Right cardiac atrium (tissue), 5 donors: ENCODE results near the gene NT5C1B. TPM values are rescaled to one million over a fixed set of nuclear protein-coding genes. Genes with fewer than 3 reads are reported as not detected.
"Not testable (repeated sequence)": the region's sequence is repeated elsewhere in the genome, so short reads cannot be mapped to it uniquely, and the experiment has no call there.

Experiments used
- ATAC-seq, 2 donors: fragments of 200-7000 bp; cut with Tn5 transposase; one replicate each; pipeline versions ENCODE4 v1.8.0 to v1.9.1; 2020; ENCODE audit warnings: moderate library complexity in 2 of 2, mild to moderate bottlenecking in 1 of 2
- DNase-seq, 3 donors: peaks; one replicate each; pipeline ENCODE4 v3.0.0-alpha.2; 2020
- H3K27ac ChIP-seq: one replicate; pipeline ENCODE4 v1.5.1; 2013; ENCODE audit warnings: mild to moderate bottlenecking, low read length, control low read depth, moderate library complexity
- H3K27me3 ChIP-seq: one replicate; pipeline ENCODE4 v1.6.1; 2013; ENCODE audit not compliant: control insufficient read depth, insufficient read depth
- H3K4me1 ChIP-seq: one replicate; pipeline ENCODE4 v1.6.1; 2013; ENCODE audit warnings: low read length; ENCODE audit not compliant: control insufficient read depth, insufficient read depth
- H3K4me3 ChIP-seq: one replicate; pipeline ENCODE4 v1.5.1; 2013; ENCODE audit warnings: low read length, control low read depth
- H3K9me3 ChIP-seq: one replicate; pipeline ENCODE4 v1.6.1; 2013; ENCODE audit warnings: low read length; ENCODE audit not compliant: control insufficient read depth
- WGBS: extraction: QIAGEN DNeasy Blood & Tissue Kit; methylation state at CpG from one replicate; pipeline ENCODE4 v1.1.7; 2013; 5-methylcytosine and 5-hydroxymethylcytosine counted together
- intact Hi-C, 4 donors: fragments of 100-400 bp; cut with DNase I; formaldehyde crosslinking; loops; one replicate each; pipeline versions ENCODE4 v1.11.0 to v1.14.0; 2022 to 2023
- long read RNA-seq, 4 donors: library from polyadenylated mRNA; unstranded; transcript quantifications; one replicate each; pipeline ENCODE4 v2.0.0, GENCODE V29; 2020 to 2021
- polyA plus RNA-seq: library from polyadenylated mRNA; stranded (reverse); fragments of 200-250 nt; gene quantifications from one replicate; pipeline ENCODE4 v1.2.3, GENCODE V29; 2013
- total RNA-seq, 4 donors: library from RNA; stranded (reverse); fragmentation: NEBNext Ultra II Directional; extraction: Animal tissue kit (Norgen Biotek cat#: 25700); gene quantifications; one replicate each; pipeline ENCODE4 v1.2.1, GENCODE V29; 2021
- donor health status: healthy with polysubstance abuse.
- donor health status: DM: no; HTN: yes; CAD: no.
- donor health status: DM: no; HTN: no; CAD: no.
- donor health status: DM: no; HTN: yes; CAD: no; lungs with severe emphysema.
- donor health status: DM: yes; HTN: yes; CAD: no.

The NT5C1B gene
- total RNA-seq = not detected
- polyA plus RNA-seq = not detected
- long read RNA-seq, donor 1 = 0 reads
- long read RNA-seq, donor 2 = 0 reads
- long read RNA-seq, donor 3 = 0 reads
- long read RNA-seq, donor 4 = 0 reads

GRCh38 chr2:18589354-18589753 is at the start of gene NT5C1B:
TSS of gene NT5C1B (minus strand) at chr2:18589569. CDS start at chr2:18589468, 101 bp downstream.
- intact Hi-C loops = no loop called here
- no peak for ATAC-seq
- H3K27ac ChIP-seq = no peak within 1 kb of the TSS

DNA sequence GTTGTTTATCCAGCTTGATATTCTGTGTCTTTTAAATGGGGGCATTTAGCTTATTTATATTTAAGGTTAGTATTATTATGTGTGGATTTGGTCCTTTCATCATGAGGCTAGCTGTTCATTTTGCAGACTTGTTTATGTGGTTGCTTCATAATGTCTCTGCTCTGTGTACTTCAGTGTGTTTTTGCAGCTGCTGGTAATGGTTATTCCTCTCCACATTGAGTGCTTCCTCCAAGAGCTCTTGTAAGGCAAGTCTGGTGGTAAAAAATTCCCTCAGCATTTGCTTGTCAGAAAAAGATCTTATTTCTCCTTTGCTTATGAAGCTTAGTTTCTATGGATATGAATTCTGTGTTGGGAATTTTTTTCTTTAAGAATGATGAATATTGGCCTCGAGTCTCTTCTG is 47.8 kb upstream of the NT5C1B start:
- Histone ChIP-seq H3K4me1 (no peaks in the 10 kb centered on the region), H3K9me3 (no peaks in the 10 kb centered on the region), H3K4me3 (no peak overlapping the region), H3K27me3 (no peaks in the 10 kb centered on the region), H3K27ac (no peak overlapping the region)
- intact Hi-C loops = no loop called here
- DNase-seq (no peak), ATAC-seq (no peak)
- WGBS = 64% methylated on average over 1 of the region's 1 CpG

More at GRCh38 chr2:18589354-18589753, at the start of gene NT5C1B:
- no peaks in the 10 kb centered on the region for H3K4me1 ChIP-seq
- no peak within 1 kb of the TSS for H3K4me3 ChIP-seq
- WGBS = 86% methylated on average over 1 of the region's 1 CpG
- H3K9me3 ChIP-seq = no peaks in the 10 kb centered on the region
- DNase-seq = no peak
- H3K27me3 ChIP-seq = no peaks in the 10 kb centered on the region

DNA sequence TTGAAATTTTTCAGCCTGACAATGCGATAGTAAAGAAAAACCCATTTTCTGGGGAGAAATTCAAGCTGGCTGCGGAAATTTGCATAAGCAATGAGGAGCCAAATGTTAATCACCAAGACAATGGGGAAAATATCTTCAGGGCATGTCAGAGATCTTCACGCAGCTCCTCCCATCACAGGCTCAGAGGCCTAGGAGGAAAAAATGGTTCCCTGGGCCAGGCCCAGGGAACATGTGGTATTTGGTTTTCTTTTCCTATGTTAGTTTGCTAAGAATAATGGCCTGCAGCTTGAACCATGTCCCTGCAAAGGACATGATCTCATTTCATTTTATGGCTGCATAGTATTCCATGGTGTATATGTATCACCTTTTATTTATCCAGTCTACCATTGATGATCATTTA is 43.3 kb upstream of the NT5C1B start:
- ATAC-seq, DNase-seq: not testable (repeated sequence)

DNA sequence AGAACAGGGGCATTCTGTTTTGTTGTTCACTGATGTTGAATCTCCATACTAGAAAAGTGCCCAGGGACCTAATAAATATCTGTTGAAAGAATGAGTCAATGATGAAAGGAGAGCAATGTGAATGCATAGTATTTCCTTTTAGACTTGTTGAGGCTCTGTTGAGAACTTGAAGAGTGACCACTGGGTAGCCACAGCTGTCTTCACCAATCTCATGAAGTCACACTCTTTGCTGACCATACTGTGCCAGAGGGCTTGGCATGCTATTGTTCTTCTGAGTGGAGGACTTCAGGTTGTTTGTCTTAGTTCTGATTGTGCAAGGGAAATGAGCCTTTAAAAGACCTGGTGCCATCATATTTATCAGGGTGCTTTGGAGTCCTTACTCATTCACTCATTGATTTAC is 41.6 kb upstream of the NT5C1B start:
- no peak overlapping the region for H3K4me3 ChIP-seq
- ATAC-seq (no peak), DNase-seq (no peak)
- intact Hi-C loops = no loop called here
- H3K27ac ChIP-seq = no peak overlapping the region
- H3K9me3 ChIP-seq = no peaks in the 10 kb centered on the region
- no peaks in the 10 kb centered on the region for H3K4me1 ChIP-seq
- H3K27me3 ChIP-seq = no peaks in the 10 kb centered on the region

More for the DNA sequence above, 43.3 kb upstream of the NT5C1B start:
- H3K4me3 ChIP-seq, H3K27me3 ChIP-seq, H3K4me1 ChIP-seq, H3K9me3 ChIP-seq, H3K27ac ChIP-seq, intact Hi-C loops: not testable (repeated sequence)
- WGBS = 95% methylated on average over 3 of the region's 3 CpGs

- no peak overlapping the region for H3K27ac ChIP-seq
- intact Hi-C loops = no loop called here
- no peaks in the 10 kb centered on the region for H3K27me3 ChIP-seq
- H3K4me1 ChIP-seq = no peaks in the 10 kb centered on the region
- WGBS = 90% methylated on average over 1 of the region's 1 CpG
- H3K9me3 ChIP-seq = no peaks in the 10 kb centered on the region
- no peak overlapping the region for H3K4me3 ChIP-seq
- no peak for DNase-seq
- no peak for ATAC-seq
These were observed 41.2 kb upstream of the NT5C1B start for GRCh38 chr2:18630541-18630940.

DNA sequence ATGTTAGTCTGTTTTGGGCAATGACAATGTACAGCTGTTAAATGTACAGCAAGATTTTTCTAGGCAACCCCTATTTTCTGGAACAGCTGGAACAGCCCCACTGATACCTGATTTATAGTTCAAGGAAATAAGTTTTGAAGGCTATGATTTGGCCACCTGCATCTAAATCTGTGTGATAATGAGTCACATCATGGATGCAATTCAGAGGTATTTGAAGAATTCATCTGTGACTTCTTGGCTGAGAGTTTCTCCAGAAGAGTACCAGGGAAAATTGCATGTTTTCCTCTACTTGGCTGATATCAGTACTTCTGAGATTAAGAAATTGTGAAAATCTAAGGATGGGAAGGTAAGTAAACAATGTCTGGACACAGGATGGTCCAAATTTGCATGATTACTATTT is 40.7 kb upstream of the NT5C1B start:
- Histone ChIP-seq H3K4me3 (no peak overlapping the region), H3K9me3 (no peaks in the 10 kb centered on the region), H3K27me3 (no peaks in the 10 kb centered on the region), H3K27ac (no peak overlapping the region), H3K4me1 (no peaks in the 10 kb centered on the region)
- ATAC-seq = no peak
- intact Hi-C loops = no loop called here
- DNase-seq = no peak

DNA sequence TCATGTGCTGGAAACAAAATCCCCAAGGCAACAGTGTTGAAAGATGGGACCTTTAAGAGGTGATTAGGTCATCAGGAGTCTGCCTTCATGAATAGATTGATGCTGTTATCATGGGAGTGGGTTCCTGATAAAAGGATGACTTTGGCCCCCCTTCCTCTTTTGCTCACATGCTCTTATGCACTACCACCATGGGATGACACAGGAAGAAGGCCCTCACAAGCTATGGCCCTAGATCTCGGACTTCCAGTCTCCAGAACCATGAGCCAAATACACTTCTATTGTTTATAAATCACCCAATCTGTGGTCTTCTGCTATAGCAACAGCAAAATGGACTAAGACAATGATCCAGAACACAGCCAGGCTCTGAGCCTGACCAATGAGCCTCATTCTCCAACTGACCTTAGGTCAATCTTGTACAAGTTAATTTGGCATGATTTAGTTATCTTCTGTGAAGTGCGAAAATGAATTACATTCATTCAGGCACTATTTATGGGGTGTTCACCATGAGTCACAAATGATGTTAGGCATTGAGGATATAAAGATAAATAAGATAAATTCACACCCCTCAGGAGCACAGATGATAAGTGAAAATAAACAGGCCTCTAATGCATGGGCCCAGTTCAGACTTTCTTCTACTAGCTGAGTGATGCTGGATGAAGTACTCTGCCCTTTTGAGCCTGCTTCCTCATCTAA is 37.7 kb upstream of the NT5C1B start:
- H3K4me3 ChIP-seq = no peak overlapping the region
- DNase-seq (no peak), ATAC-seq (peak in 1 of 2 donors; percentile 68)
- intact Hi-C loops = no loop called here
- H3K9me3 ChIP-seq = no peaks in the 10 kb centered on the region
- no peaks in the 10 kb centered on the region for H3K4me1 ChIP-seq
- H3K27ac ChIP-seq = peak overlapping the region; percentile 3
- H3K27me3 ChIP-seq = no peaks in the 10 kb centered on the region
- WGBS = 58% methylated on average over 2 of the region's 2 CpGs

DNA sequence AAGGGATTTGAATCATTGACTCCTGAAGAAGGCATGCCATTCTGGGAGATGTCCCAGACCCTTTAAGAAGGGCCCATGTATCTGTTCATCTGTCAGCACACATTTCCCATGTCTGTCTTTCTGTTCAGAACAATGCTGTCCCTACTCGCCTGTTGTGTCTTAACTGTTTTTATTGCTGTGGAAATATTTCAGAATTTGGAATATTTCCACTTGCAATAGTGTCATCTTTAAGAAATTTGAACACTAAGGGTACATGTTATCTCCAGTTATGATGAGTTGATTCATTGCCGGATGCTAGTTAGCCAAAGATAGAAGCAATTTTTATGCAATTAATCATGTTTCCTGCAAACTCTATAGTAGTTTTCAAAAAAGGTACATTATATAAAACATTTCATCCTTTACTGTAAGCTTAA is 36.9 kb upstream of the NT5C1B start:
- no peak for DNase-seq
- Histone ChIP-seq H3K9me3 (no peaks in the 10 kb centered on the region), H3K27ac (no peak overlapping the region), H3K4me3 (no peak overlapping the region), H3K4me1 (no peaks in the 10 kb centered on the region), H3K27me3 (no peaks in the 10 kb centered on the region)
- peak in 1 of 2 donors; percentile 49 for ATAC-seq
- intact Hi-C loops = no loop called here
- whole genome bisulfite sequencing = 23% methylated on average over 2 of the region's 2 CpGs

DNA sequence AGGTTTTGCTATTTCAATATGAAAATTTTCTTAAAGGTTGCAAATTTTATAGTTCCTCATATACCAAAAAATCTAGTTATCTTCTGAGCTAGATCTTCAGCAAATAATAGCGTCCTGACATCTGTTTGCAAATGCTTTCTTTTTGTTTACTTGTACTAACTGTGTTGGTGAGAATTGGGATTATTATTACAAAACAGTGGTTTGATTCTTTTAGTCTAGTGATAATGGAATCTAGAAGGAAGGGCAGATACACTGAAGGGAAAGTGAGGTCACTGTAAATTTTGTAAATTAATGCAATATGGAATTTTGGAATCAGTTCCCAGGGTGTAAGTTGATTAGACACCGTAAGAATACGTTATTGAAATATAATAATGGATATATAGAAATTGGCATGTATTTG is 36.2 kb upstream of the NT5C1B start:
- DNase-seq = no peak
- H3K27ac ChIP-seq = no peak overlapping the region
- no peaks in the 10 kb centered on the region for H3K9me3 ChIP-seq
- intact Hi-C loops = no loop called here
- no peaks in the 10 kb centered on the region for H3K4me1 ChIP-seq
- no peaks in the 10 kb centered on the region for H3K27me3 ChIP-seq
- 65% methylated on average over 3 of the region's 3 CpGs for WGBS
- H3K4me3 ChIP-seq = no peak overlapping the region
- no peak for ATAC-seq

DNA sequence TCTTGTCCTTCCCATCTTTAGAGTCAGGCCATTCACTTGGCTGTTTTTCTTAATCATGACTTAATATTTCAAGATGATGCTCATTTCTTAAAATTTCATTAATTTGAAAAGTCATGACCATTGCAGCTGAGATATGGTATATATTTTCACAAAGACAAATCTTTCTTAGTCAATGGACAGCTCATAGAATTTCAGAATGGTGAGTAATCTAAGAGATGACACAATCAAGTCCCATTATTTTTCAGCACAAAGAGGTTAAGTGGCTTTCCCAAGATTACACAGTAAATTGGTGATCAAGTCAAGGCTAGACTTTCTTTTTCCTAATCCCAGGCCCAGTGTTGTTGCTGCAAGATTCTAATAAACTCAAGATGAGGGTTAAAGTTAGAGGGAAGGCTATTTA is 34.4 kb upstream of the NT5C1B start:
- no peak for ATAC-seq
- intact Hi-C loops = no loop called here

DNA sequence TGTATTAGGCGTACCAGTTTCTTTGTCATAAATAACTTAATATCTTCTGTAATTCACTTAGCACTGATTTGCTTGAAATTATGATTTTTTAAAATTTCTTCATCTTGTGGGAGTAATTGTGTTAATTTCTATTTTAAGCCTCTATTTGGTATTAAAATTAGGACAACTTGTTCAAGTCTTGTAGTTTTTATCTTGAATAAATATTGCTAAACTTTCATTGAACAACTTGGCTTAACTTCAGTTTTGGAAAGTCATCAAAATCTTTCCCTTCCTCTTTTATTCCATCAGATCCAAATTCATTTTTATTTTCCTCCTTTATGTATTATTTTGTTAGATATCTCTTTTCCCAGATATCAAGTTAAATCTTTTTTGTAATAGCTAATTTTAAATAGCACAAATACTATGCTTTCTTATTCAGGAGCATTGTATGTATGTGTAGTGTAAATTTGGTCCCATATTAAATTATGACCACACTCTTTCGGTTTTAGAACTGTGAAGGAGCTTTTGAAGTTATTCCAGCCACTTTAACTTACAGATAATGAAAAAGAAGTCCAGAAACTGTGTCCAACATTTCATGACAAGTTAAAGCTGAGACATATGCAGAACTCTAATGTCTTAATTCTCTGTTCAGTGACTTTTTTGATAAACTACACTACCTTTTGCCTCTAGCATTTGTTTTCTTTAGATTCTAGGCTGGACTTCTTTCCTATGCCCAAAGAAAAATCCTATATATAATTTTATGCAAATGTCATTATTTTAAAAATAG is 31.7 kb upstream of the NT5C1B start:
- intact Hi-C loops = no loop called here
- no peak for ATAC-seq
- no peak overlapping the region for H3K27ac ChIP-seq

More for the DNA sequence above, 34.4 kb upstream of the NT5C1B start:
- no peak overlapping the region for H3K4me3 ChIP-seq
- no peak overlapping the region for H3K27ac ChIP-seq
- H3K4me1 ChIP-seq = no peaks in the 10 kb centered on the region
- H3K9me3 ChIP-seq = no peaks in the 10 kb centered on the region
- H3K27me3 ChIP-seq = no peaks in the 10 kb centered on the region
- DNase-seq = no peak

More for the DNA sequence above, 31.7 kb upstream of the NT5C1B start:
- 51% methylated on average over 2 of the region's 2 CpGs for WGBS
- no peak overlapping the region for H3K4me3 ChIP-seq
- DNase-seq = no peak
- no peaks in the 10 kb centered on the region for H3K9me3 ChIP-seq
- no peaks in the 10 kb centered on the region for H3K27me3 ChIP-seq
- no peaks in the 10 kb centered on the region for H3K4me1 ChIP-seq
